GM19193 (cell line): Measurements from ENCODE around the gene CACNA2D1.

Experiments
- POLR2A ChIP-seq: IDR thresholded peaks from 4 replicates; pipeline ENCODE4 v1.6.1; 2011; ENCODE audit not compliant: insufficient read depth, insufficient read length; ENCODE audit errors: extremely low read depth

Gene CACNA2D1

GRCh38 chr7:82257118-82257695 lies 186.4 kb downstream of the CACNA2D1 start:
- TF ChIP-seq POLR2A, result no peak

- TF ChIP-seq POLR2A, result no peak
Measured at GRCh38 chr7:82255706-82256105, 187.9 kb downstream of the CACNA2D1 start.

GRCh38 chr7:82250598-82250997 lies 193.0 kb downstream of the CACNA2D1 start:
- TF ChIP-seq POLR2A, result no peak

- TF ChIP-seq POLR2A, result no peak
Measured at GRCh38 chr7:82249979-82250378, 193.6 kb downstream of the CACNA2D1 start.

GRCh38 chr7:82247814-82248433 lies 195.7 kb downstream of the CACNA2D1 start:
- no peak for TF ChIP-seq POLR2A

DNA sequence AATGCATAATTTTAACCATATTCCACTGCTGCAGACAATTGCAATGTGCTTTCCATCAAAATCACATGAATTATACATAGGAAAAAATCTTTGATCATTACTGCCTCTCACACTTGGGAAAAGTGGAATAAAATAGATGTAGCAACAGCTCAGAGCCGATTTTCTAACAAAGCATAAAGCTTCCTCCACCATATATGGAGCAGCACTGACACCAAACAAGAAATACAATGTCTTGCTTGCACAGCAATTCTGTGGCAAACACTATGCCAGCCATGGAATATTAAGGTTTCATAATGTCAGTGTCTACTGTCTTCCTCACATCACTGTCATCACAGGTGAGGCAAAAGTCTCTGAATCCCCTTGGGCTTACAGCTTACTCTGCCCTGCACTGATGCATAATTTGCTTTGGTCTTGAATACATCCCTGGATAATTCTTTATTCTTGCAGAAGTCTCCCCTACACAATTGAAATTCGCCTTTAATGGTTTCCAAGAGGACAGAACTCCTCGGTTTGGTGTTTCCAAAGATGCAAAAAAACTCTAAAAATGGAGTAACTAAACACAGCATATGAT lies 198.5 kb downstream of the CACNA2D1 start:
- no peak for TF ChIP-seq POLR2A

DNA sequence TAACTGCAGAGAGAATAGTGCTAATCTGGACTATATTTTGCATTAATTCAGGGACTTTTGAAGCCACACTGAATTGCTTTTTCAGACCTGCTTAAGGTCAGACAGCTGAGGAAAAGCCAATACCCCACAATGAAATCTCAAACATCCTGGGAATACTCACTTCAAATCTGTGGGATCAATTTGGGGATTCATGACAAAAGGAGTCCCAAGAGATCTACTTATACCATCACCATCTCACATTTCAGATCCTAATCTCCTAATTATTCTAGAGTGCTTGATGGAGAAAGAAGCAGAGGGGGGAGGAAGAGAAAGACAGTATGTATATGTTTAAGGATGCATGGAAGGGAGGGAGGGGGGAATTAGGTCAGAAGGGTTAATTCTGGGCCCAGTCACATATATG lies 202.2 kb downstream of the CACNA2D1 start:
- TF ChIP-seq POLR2A, result no peak

- TF ChIP-seq POLR2A, result no peak
Measured at GRCh38 chr7:82235713-82236112, 207.9 kb downstream of the CACNA2D1 start.

- TF ChIP-seq POLR2A, result no peak
Measured at GRCh38 chr7:82234457-82235049, 209.0 kb downstream of the CACNA2D1 start.

DNA sequence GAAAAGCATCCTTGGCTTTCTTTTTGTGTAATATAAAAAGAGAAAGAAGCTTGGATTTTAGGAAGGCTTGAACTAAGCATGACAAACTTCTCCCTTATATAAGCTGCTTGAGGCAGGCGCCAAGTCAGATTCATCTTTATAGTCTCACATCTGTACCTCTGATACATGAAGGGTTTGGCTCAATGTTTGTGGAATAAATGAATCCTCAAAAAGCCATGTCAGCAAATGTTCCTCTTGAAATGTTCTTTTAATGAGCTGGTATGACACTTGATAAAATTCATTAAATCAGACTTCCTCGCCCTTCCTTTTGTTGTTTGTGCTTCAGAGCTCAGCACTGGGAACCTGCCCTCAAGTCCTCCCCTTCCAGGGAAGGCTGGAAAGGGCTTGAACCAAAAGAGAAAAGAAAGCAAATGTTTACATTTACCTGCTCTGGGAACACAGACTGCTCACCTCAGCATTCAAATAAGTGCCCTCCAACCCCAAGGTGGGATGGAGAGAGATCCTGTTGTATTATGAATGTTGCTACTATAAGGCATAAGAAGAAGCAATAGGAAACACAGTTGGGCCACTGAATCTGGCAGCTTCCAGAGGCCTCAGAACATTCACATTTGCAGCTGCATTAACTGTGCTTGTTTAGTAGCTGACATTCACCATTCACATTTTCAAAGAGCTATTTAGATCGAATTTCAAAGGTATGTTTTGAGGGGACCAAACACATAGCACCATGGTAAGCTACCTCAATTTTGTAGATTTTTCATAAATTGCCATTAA lies 212.6 kb downstream of the CACNA2D1 start:
- TF ChIP-seq POLR2A, result no peak

- TF ChIP-seq POLR2A, result no peak
Measured at GRCh38 chr7:82229164-82229563, 214.4 kb downstream of the CACNA2D1 start.

DNA sequence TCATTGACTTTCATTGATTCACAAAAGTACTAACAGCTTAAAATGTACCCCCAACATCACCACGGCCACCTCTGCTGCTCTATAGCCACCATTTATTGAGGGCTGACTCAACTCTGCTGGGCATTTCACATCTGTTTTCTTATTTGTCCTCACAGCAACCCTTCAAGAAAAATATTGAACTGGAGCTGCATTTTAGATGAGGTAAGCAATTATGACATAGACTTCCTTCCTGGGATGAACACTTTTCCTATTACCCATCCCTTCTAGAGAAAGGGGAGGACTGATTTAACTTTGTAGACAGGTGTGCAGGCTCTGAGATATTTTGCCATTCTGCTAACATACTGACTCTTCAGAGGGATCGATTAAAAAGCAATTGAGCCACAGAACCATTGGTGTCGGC lies 217.4 kb downstream of the CACNA2D1 start:
- no peak for TF ChIP-seq POLR2A

DNA sequence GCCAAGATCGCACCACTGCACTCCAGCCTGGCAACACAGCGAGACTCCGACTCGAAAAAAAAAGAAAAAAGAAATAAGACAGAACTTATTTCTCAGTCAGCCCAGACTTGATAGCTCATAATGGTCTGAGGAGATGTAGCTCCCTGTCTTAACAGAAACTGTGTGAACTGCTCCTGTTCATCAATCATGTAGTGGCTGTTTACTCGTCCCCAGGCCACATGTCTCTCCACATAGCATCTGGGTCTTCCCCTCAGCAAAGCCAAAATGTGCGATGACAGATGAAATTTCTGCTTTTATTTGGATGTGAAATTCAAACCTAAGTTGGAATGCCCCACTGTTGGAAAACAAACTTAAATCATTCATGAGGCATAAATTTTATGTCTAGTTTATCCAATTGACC lies 219.0 kb downstream of the CACNA2D1 start:
- no peak for TF ChIP-seq POLR2A

- TF ChIP-seq POLR2A, result no peak
Measured at GRCh38 chr7:82223580-82223979, 220.0 kb downstream of the CACNA2D1 start.

DNA sequence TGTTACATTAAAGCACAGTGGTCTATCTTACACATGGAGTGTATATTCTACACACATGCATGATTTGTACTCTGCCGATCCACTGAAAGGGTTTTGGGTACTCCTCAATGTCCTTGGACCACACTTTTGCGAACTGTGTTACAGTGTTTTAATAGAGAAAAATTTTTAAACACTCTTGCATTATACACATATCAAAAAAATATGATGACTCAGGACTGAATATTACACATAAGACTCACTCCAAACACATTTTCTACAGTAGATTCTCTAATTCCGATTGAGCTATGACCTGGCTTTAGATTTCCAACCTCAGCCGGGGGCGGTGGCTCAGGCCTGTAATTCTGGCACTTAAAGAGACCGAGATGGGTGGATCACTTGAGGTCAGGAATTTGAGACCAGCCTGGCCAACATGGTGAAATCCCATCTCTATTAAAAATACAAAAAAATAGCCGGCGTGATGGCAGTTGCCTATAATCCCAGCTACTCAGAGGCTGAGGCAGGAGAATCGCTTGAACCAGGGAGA lies 222.4 kb downstream of the CACNA2D1 start:
- no peak for TF ChIP-seq POLR2A
